ENCODE measurements around the gene CTLA4.

CTLA4 gene

DNA sequence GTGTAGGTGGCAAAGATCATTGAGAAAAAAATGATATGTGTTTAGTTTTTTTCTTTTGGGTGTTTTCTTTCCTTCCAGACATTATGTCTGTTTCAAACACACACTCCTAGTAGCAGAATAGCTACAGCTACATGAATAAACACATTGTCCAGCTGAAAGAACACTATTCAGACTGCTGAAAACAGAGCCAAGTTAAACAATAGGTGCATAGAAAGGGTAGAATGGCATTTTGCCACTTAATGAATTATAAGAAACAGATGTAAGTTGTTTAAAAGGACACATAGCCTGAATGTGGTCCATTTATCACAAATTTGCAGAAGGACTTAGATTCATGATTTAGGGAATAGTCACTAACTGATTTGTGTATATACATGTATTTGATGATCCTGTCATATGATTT is 20.1 kb downstream of the CTLA4 start:
- Mint-ChIP-seq H3K4me3 (no peak overlapping the region), H3K36me3 (ENCODE audit: low read depth) (no peaks in the 10 kb centered on the region), H3K9me3 (no peaks in the 10 kb centered on the region), H3K27me3 (ENCODE audit: low read depth, poor library complexity) (peaks cover 2% of the 10 kb centered on the region), H3K27ac (no peak overlapping the region), H3K4me1 (no peaks in the 10 kb centered on the region)
- no peak for DNase-seq
- TF ChIP-seq CTCF (IDR thresholded peaks at IDR 0.05) = no peak

- H3K27ac Mint-ChIP-seq = no peak overlapping the region
- no peaks in the 10 kb centered on the region for H3K36me3 Mint-ChIP-seq (ENCODE audit: low read depth)
- DNase-seq = no peak
- peaks cover 2% of the 10 kb centered on the region for H3K27me3 Mint-ChIP-seq (ENCODE audit: low read depth, poor library complexity)
- TF ChIP-seq CTCF (IDR thresholded peaks at IDR 0.05) = no peak
- no peaks in the 10 kb centered on the region for H3K4me1 Mint-ChIP-seq
- no peaks in the 10 kb centered on the region for H3K9me3 Mint-ChIP-seq
- no peak overlapping the region for H3K4me3 Mint-ChIP-seq
These were observed 22.0 kb downstream of the CTLA4 start for GRCh38 chr2:203889542-203889941.

DNA sequence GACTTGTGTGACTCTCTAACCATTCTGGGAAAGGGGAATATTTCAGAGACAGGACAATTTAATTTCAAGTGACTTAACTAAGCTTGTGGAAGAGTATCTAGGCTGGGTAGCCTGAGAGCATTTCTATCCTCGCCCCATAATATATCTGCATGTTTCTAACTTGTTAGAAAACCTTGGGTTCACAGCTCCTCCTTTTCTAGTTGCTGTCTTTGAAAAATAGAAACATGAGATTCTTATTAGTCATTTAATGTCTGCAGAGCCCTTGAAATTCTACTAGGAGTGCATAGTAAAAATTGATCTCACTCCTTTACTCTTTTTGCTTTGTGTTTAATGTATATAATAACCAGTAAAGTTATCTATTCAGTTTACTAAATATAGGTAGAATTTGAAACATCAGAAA is 22.4 kb downstream of the CTLA4 start:
- Mint-ChIP-seq H3K4me3 (no peak overlapping the region), H3K27ac (no peak overlapping the region), H3K27me3 (ENCODE audit: low read depth, poor library complexity) (peaks cover 2% of the 10 kb centered on the region), H3K4me1 (no peaks in the 10 kb centered on the region), H3K36me3 (ENCODE audit: low read depth) (no peaks in the 10 kb centered on the region), H3K9me3 (no peaks in the 10 kb centered on the region)
- DNase-seq = no peak
- no peak for TF ChIP-seq CTCF (IDR thresholded peaks at IDR 0.05)

DNA sequence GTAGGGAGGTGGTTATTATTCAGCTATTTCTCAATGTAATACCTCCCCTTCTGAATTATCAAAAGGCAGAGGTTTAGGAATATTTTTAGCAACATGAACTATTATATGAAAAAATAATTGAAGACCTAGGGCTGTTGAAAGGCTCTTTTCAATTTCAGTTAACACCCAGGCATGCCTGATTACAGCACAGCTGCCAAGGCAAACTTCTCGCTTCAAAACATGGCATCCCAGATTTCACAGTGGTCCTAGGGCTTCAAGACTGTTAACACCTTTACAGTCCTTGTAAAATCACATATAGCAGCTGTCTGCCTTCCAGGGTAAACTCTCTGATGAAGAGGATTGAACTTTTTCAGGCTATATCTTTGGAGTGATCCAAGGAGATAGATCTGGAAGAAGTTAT is 23.2 kb downstream of the CTLA4 start:
- no peak for TF ChIP-seq CTCF (IDR thresholded peaks at IDR 0.05)
- Mint-ChIP-seq H3K9me3 (no peaks in the 10 kb centered on the region), H3K36me3 (ENCODE audit: low read depth) (no peaks in the 10 kb centered on the region), H3K4me1 (no peaks in the 10 kb centered on the region), H3K4me3 (no peak overlapping the region), H3K27ac (no peak overlapping the region), H3K27me3 (ENCODE audit: low read depth, poor library complexity) (peaks cover 2% of the 10 kb centered on the region)
- DNase-seq = no peak

- H3K4me3 Mint-ChIP-seq = no peak overlapping the region
- H3K9me3 Mint-ChIP-seq = no peaks in the 10 kb centered on the region
- DNase-seq = no peak
- peaks cover 5% of the 10 kb centered on the region for H3K27me3 Mint-ChIP-seq (ENCODE audit: low read depth, poor library complexity)
- H3K27ac Mint-ChIP-seq = no peak overlapping the region
- H3K36me3 Mint-ChIP-seq (ENCODE audit: low read depth) = no peaks in the 10 kb centered on the region
- H3K4me1 Mint-ChIP-seq = no peaks in the 10 kb centered on the region
- TF ChIP-seq CTCF (IDR thresholded peaks at IDR 0.05) = no peak
These were observed 23.9 kb downstream of the CTLA4 start for GRCh38 chr2:203891474-203891873.

DNA sequence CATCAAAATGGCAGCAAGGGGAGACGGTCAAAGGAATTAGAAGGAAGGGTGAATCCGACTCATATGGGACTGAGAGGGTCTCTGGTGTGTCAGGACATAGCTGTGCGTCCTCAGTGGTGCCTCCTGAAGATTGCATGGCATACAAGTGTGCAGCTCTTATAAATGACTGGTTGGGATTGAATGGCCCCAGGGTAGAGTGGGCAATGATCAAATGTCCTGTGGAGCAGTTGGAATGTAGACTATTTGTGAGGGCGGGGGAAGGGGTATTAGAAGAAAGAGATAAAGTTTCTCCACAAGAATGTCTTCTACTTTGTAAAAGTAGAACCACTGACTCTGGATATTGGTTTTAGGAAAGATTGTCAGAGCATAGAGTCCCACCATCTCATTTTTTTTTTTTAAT is 24.6 kb downstream of the CTLA4 start:
- TF ChIP-seq CTCF (IDR thresholded peaks at IDR 0.05) = no peak
- Mint-ChIP-seq H3K36me3 (ENCODE audit: low read depth) (no peaks in the 10 kb centered on the region), H3K27me3 (ENCODE audit: low read depth, poor library complexity) (peaks cover 5% of the 10 kb centered on the region), H3K27ac (no peak overlapping the region), H3K9me3 (no peaks in the 10 kb centered on the region), H3K4me3 (no peak overlapping the region), H3K4me1 (no peaks in the 10 kb centered on the region)
- no peak for DNase-seq
